PC-3 (cell line): ENCODE data around the gene NR1I2.

ENCODE experiments used
- CTCF ChIP-seq: fragments of 300-600 bp; sonication (generic); conservative IDR thresholded peaks from 2 replicates; pipeline ENCODE4 v1.5.1; 2017; ENCODE audit warnings: antibody characterized with exemption, low read depth, mild to moderate bottlenecking, low read length
- EZH2 ChIP-seq: fragments of 300-600 bp; sonication (generic); IDR thresholded peaks from one replicate; pipeline ENCODE4 v1.6.1; 2017; ENCODE audit warnings: antibody characterized with exemption, mild to moderate bottlenecking, low read length; ENCODE audit not compliant: unreplicated experiment

DNA sequence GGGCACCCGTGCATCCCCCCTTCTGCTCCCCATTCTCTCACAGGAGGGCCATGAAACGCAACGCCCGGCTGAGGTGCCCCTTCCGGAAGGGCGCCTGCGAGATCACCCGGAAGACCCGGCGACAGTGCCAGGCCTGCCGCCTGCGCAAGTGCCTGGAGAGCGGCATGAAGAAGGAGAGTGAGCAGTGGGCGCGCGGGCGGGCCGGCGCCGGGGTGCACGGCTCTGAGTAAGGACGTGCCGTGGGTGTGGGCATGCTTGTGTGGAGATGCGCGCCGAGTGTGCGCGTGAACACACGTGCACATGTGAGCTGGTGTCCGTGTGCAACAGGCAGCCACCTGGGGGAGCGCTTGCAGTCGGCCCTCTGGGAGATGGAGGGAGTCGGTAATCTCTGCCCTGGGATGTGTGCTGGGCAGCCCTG is 28.1 kb downstream of the NR1I2 start:
- TF ChIP-seq CTCF: peak; percentile 24; the same call in 1 of the 2 replicates
- no peak for TF ChIP-seq EZH2
